GM12878 (cell line): Measurements from ENCODE around the gene RFX7. TPM values are rescaled to one million over a fixed set of nuclear protein-coding genes. Genes with fewer than 3 reads are reported as not detected.

Source experiments
- ATAC-seq: fragments of 200-7000 bp; cut with Tn5 transposase; 3 replicates; pipeline ENCODE4 v1.9.1; 2020; ENCODE audit warnings: mild to moderate bottlenecking, moderate library complexity
- BruUV-seq: library from RNA; stranded (reverse); fragments of 400-500 nt; replicated peaks from 2 replicates; lab custom pipeline; 2021; lab: Mats Ljungman, UMichigan
- CTCF ChIA-PET: fragments of 300-600 bp; sonication (Branson Sonifier 250); formaldehyde crosslinking; extraction: SDS; loops from one replicate; lab custom pipeline; 2021; ENCODE audit warnings: inconsistent platforms; lab: Yijun Ruan, JAX
- POLR2A ChIA-PET: fragments of 350-600 bp; formaldehyde crosslinking; extraction: SDS; loops from one replicate; lab custom pipeline; 2021; ENCODE audit warnings: inconsistent platforms; lab: Charles Lee
- RAD21 ChIA-PET: fragments of 300-600 bp; sonication (Branson Sonifier 250); formaldehyde crosslinking; loops from one replicate; lab custom pipeline; 2023; ENCODE audit warnings: antibody characterized with exemption; ENCODE audit not compliant: unreplicated experiment; lab: Charles Lee
- SMC1A ChIA-PET: fragments of 300-600 bp; sonication (Branson Sonifier 250); formaldehyde crosslinking; loops from one replicate; lab custom pipeline; 2023; ENCODE audit not compliant: unreplicated experiment, uncharacterized antibody; lab: Charles Lee
- DNase-seq: peaks from one replicate; pipeline ENCODE4 v3.0.0-alpha.2; 2011; ENCODE audit warnings: low read depth, low spot score
- FAIRE-seq: peaks from 3 replicates; lab custom pipeline; 2011; peaks lifted over from hg19 to GRCh38; lab: Jason Lieb, UNC
- H2AFZ ChIP-seq: 2 replicates; pipeline ENCODE4 v1.6.0; 2011; ENCODE audit warnings: low read depth, low read length, control low read depth; ENCODE audit not compliant: control insufficient read depth
- H3K27ac ChIP-seq: 2 replicates; pipeline ENCODE4 v1.5.1; 2011; ENCODE audit warnings: control low read depth; ENCODE audit not compliant: control insufficient read depth, insufficient read depth
- H3K27me3 ChIP-seq, 2 experiments: replicated peaks in 1 of 2; 2 replicates each; pipeline versions ENCODE4 v1.6.0 to v1.6.1; 2011; ENCODE audit warnings: low read length in 1 of 2; ENCODE audit not compliant: control insufficient read depth in 2 of 2, insufficient read depth in 2 of 2
- H3K36me3 ChIP-seq, 2 experiments: 2 replicates each; pipeline ENCODE4 v1.5.1; 2011; ENCODE audit warnings: low read length in 1 of 2; ENCODE audit not compliant: control insufficient read depth in 2 of 2, insufficient read depth in 2 of 2
- H3K4me1 ChIP-seq: 2 replicates; pipeline ENCODE4 v1.6.1; 2011; ENCODE audit warnings: mild to moderate bottlenecking, low read length, moderate library complexity, mixed read lengths; ENCODE audit not compliant: control insufficient read depth, insufficient read depth
- H3K4me2 ChIP-seq: 2 replicates; pipeline ENCODE4 v1.6.0; 2011; ENCODE audit warnings: control low read depth; ENCODE audit not compliant: control insufficient read depth, insufficient read depth
- H3K4me3 ChIP-seq: fragments of 200-600 bp; sonication (generic); 2 replicates; pipeline ENCODE4 v1.5.1; 2016
- H3K79me2 ChIP-seq: 2 replicates; pipeline ENCODE4 v1.6.0; 2011; ENCODE audit warnings: low read length; ENCODE audit not compliant: control insufficient read depth, insufficient read depth
- H3K9ac ChIP-seq: 2 replicates; pipeline ENCODE4 v1.8.0; 2011; ENCODE audit warnings: low read length, control low read depth, mixed read lengths; ENCODE audit not compliant: control insufficient read depth, insufficient read depth
- H3K9me3 ChIP-seq: replicated peaks from 3 replicates; pipeline ENCODE4 v1.5.1; 2011; ENCODE audit warnings: mild to moderate bottlenecking, low read length; ENCODE audit not compliant: control insufficient read depth, insufficient read depth
- H4K20me1 ChIP-seq: 2 replicates; pipeline ENCODE4 v1.6.0; 2011; ENCODE audit not compliant: control insufficient read depth, insufficient read depth
- ASH2L ChIP-seq: fragments of 300-600, 200-600 bp; sonication (generic); IDR thresholded peaks from 2 replicates; pipeline ENCODE4 v1.6.1; 2017; ENCODE audit warnings: low read depth, mild to moderate bottlenecking, borderline replicate concordance
- BACH1 ChIP-seq: fragments of 450-650 bp; IDR thresholded peaks from 2 replicates; pipeline ENCODE4 v1.6.1; 2017; ENCODE audit warnings: mild to moderate bottlenecking, borderline replicate concordance
- CHD4 ChIP-seq: fragments of 200-600 bp; sonication (generic); IDR thresholded peaks from 2 replicates; pipeline ENCODE4 v1.6.1; 2016; ENCODE audit warnings: mild to moderate bottlenecking
- HSF1 ChIP-seq: fragments of 150-350 bp; IDR thresholded peaks from 2 replicates; pipeline ENCODE4 v1.6.1; 2014; ENCODE audit warnings: mild to moderate bottlenecking, low read depth, low read length
- JUND ChIP-seq: IDR thresholded peaks from 2 replicates; pipeline ENCODE4 v1.6.1; 2012; ENCODE audit warnings: low read depth, mild to moderate bottlenecking, low read length, improper control_type of control experiment, moderate library complexity
- KDM1A ChIP-seq: fragments of 200-600 bp; sonication (generic); IDR thresholded peaks from 2 replicates; pipeline ENCODE4 v1.6.1; 2016; ENCODE audit warnings: borderline replicate concordance
- KLF5 ChIP-seq: fragments of 450-650 bp; IDR thresholded peaks from 2 replicates; pipeline ENCODE4 v1.6.1; 2014; ENCODE audit warnings: mild to moderate bottlenecking; ENCODE audit not compliant: partially characterized antibody
- MYB ChIP-seq: fragments of 150-350 bp; IDR thresholded peaks from 2 replicates; pipeline ENCODE4 v1.6.1; 2014; ENCODE audit warnings: mild to moderate bottlenecking, low read depth, low read length, borderline replicate concordance
- MYC ChIP-seq: IDR thresholded peaks from 2 replicates; pipeline ENCODE4 v1.6.1; 2011; ENCODE audit warnings: mild to moderate bottlenecking, low read length, moderate library complexity, inconsistent platforms; ENCODE audit not compliant: insufficient read depth, insufficient replicate concordance, insufficient read length, severe bottlenecking
- PKNOX1 ChIP-seq: fragments of 450-650 bp; IDR thresholded peaks from 2 replicates; pipeline ENCODE4 v1.6.1; 2016; ENCODE audit warnings: mild to moderate bottlenecking
- SPI1 ChIP-seq: IDR thresholded peaks from 2 replicates; pipeline ENCODE4 v1.6.1; 2011; ENCODE audit warnings: low read depth, mild to moderate bottlenecking, low read length, moderate library complexity, borderline replicate concordance; ENCODE audit not compliant: insufficient read depth
- SUPT20H ChIP-seq: IDR thresholded peaks from 2 replicates; pipeline ENCODE4 v1.6.1; 2011; ENCODE audit warnings: low read depth, mild to moderate bottlenecking, low read length, moderate library complexity, borderline replicate concordance; ENCODE audit not compliant: control insufficient read depth
- TAF1 ChIP-seq: IDR thresholded peaks from 2 replicates; pipeline ENCODE4 v1.6.1; 2011; ENCODE audit warnings: mild to moderate bottlenecking, low read depth, low read length, borderline replicate concordance
- ZBTB33 ChIP-seq: fragments of 450-650 bp; IDR thresholded peaks from 2 replicates; pipeline ENCODE4 v1.6.1; 2017; ENCODE audit warnings: mild to moderate bottlenecking
- ZNF622 ChIP-seq: fragments of 450-650 bp; IDR thresholded peaks from 2 replicates; pipeline ENCODE4 v1.6.1; 2017; ENCODE audit warnings: mild to moderate bottlenecking, inconsistent platforms
- WGBS: methylation state at CpG from one replicate; pipeline ENCODE4 v1.1.6; 2016; ENCODE audit warnings: low lambda C conversion rate; ENCODE audit not compliant: insufficient replicate concordance, insufficient coverage; ENCODE audit errors: missing lambda C conversion rate; 5-methylcytosine and 5-hydroxymethylcytosine counted together
- in situ Hi-C: fragments of 300-500 bp; cut with MboI; formaldehyde crosslinking; loops from 9 replicates; pipeline ENCODE4 v1.14.3; 2018; ENCODE audit warnings: mixed read lengths
- intact Hi-C: fragments of 100-400 bp; cut with micrococcal nuclease; formaldehyde crosslinking; loops from one replicate; pipeline ENCODE4 v1.14.2; 2022; ENCODE audit not compliant: unreplicated experiment
- polyA plus RNA-seq, 11 experiments: library from polyadenylated mRNA; depleted of rRNA in 4 of 11; unstranded in 6 of 11; stranded (reverse) in 5 of 11; fragments of >200 nt; fragmentation: Nextera tagmentation in 4 of 11; fragmentation: Illumina TruSeq in 1 of 11; extraction: Ambion mirVana in 4 of 11; extraction: Trizol in 1 of 11; gene quantifications; 1 replicate in 1 of 11; 2 replicates in 10 of 11; pipeline versions ENCODE4 v1.2.1 to v1.2.3, GENCODE V29; 2011 to 2016; ENCODE audit warnings: inconsistent platforms in 2 of 11, missing spikeins in 2 of 11, low read depth in 1 of 11
- total RNA-seq, 4 experiments: library from RNA; depleted of rRNA in 3 of 4; stranded (reverse); fragments of >200 nt in 3 of 4; fragmentation: Illumina TruSeq in 1 of 4; extraction: Trizol in 1 of 4; gene quantifications; 2 replicates each; pipeline versions ENCODE4 v1.2.1 to v1.2.3, GENCODE V29; 2013 to 2021

The RFX7 gene
- total and polyA plus RNA-seq, 10 of the 15 experiments (the other 5 are each of a cell fraction or from before 2014, with no cell fraction given): 3.2 to 31.4 (median 10.7) TPM

- intact Hi-C loops (loop anchor here (10.0 kb wide), 2 partner anchors 144 to 254 kb away; partner anchors contain the start of gene NEDD4), in situ Hi-C loops (loop anchor here (5.0 kb wide), 2 partner anchors 119 to 184 kb away; partner anchors contain the start of gene TEX9)
- H3K79me2 ChIP-seq: peaks cover 16% of the 10 kb centered on the region
- ATAC-seq: no peak
- H3K9ac ChIP-seq: no peak overlapping the region
- ChIA-PET CTCF (interaction anchor here (0.7 to 5.5 kb wide), 12 partner anchors 11 to 186 kb away, joined by 3 to 123 read pairs (median 3); no protein-coding TSS in a partner anchor), POLR2A (no interaction called here), RAD21 (interaction anchor here (1.2 to 3.1 kb wide), 4 partner anchors 12 to 184 kb away, joined by 4 to 16 read pairs (median 10); no protein-coding TSS in a partner anchor), SMC1A (interaction anchor here (0.6 to 2.3 kb wide), 6 partner anchors 26 to 404 kb away, joined by 3 to 29 read pairs (median 3); no protein-coding TSS in a partner anchor)
- no peak for TF ChIP-seq SUPT20H
- TF ChIP-seq MYB: no peak
- TF ChIP-seq ASH2L: no peak
- no peak for TF ChIP-seq JUND
- TF ChIP-seq ZNF622: no peak
- TF ChIP-seq ZBTB33: no peak
- no peak for TF ChIP-seq KLF5
- no peak for TF ChIP-seq SPI1
- TF ChIP-seq KDM1A: no peak
- TF ChIP-seq MYC: no peak
- TF ChIP-seq CHD4: no peak
- TF ChIP-seq BACH1: no peak
- TF ChIP-seq HSF1: no peak
- TF ChIP-seq TAF1: no peak
- no peak for TF ChIP-seq PKNOX1
- no TSS peak for BruUV-seq
- no peaks in the 10 kb centered on the region for H3K9me3 ChIP-seq
- 61% methylated on average over 3 of the region's 3 CpGs for whole genome bisulfite sequencing
- no peaks in the 10 kb centered on the region for H4K20me1 ChIP-seq
- no peaks in the 10 kb centered on the region for H3K27me3 ChIP-seq
- no peak overlapping the region for H2AFZ ChIP-seq
- peaks cover 7% of the 10 kb centered on the region for H3K4me1 ChIP-seq
- H3K4me3 ChIP-seq: no peak overlapping the region
- H3K4me2 ChIP-seq: no peak overlapping the region
- no peak overlapping the region for H3K27ac ChIP-seq
- H3K36me3 ChIP-seq: no peaks in the 10 kb centered on the region
- DNase-seq: no peak
- FAIRE-seq: no peak
Observed at GRCh38 chr15:56248311-56248992, 4.8 kb upstream of the RFX7 start.
